Lower leg skin (tissue), 3 donors: ENCODE data around the gene MRPL39.

Source experiments
- CTCF ChIP-seq, 3 donors: fragments of 450-650 bp; IDR thresholded peaks; one replicate each; pipeline ENCODE4 v1.5.1; 2016; ENCODE audit warnings: antibody characterized with exemption in 3 of 3, mild to moderate bottlenecking in 3 of 3, moderate library complexity in 2 of 3
- POLR2A ChIP-seq, 2 donors: fragments of 450-650 bp; IDR thresholded peaks; one replicate each; pipeline ENCODE4 v1.6.1; 2016 to 2017; ENCODE audit warnings: antibody characterized with exemption in 2 of 2, mild to moderate bottlenecking in 1 of 2, moderate library complexity in 1 of 2

GRCh38 chr21:25624511-25624910 is 17.2 kb upstream of the MRPL39 start:
- TF ChIP-seq CTCF (IDR thresholded peaks at IDR 0.05), result no peak
- no peak for TF ChIP-seq POLR2A (IDR thresholded peaks at IDR 0.05)
